PC-3 (cell line): Measurements from ENCODE around the gene CNTN1. TPM values are rescaled to one million over a fixed set of nuclear protein-coding genes. Genes with fewer than 3 reads are reported as not detected.

Experiments used
- ATAC-seq: fragments of 200-7000 bp; cut with Tn5 transposase; 2 replicates; pipeline ENCODE4 v1.9.1; 2020; ENCODE audit warnings: mild to moderate bottlenecking, moderate library complexity
- BruUV-seq: library from RNA; stranded (reverse); fragments of 400-500 nt; replicated peaks from 2 replicates; lab custom pipeline; 2021; lab: Mats Ljungman, UMichigan
- CTCF ChIA-PET: fragments of 300-600 bp; sonication (Branson Sonifier 250); formaldehyde crosslinking; loops from one replicate; lab custom pipeline; 2022; ENCODE audit warnings: antibody characterized with exemption; lab: Charles Lee
- POLR2A ChIA-PET: fragments of 300-600 bp; sonication (Branson Sonifier 250); formaldehyde crosslinking; loops from one replicate; lab custom pipeline; 2022; ENCODE audit warnings: antibody characterized with exemption; ENCODE audit not compliant: unreplicated experiment; lab: Charles Lee
- DNase-seq: peaks from one replicate; pipeline ENCODE4 v3.0.0-alpha.2; 2015
- H2AFZ ChIP-seq: fragments of 300-600 bp; sonication (generic); 2 replicates; pipeline ENCODE4 v1.6.0; 2016; ENCODE audit warnings: antibody characterized with exemption, low read length
- H3F3A ChIP-seq: fragments of 300-600 bp; sonication (generic); one replicate; pipeline ENCODE4 v1.6.0; 2017; ENCODE audit warnings: antibody characterized with exemption, low read length, control low read depth, mild to moderate bottlenecking; ENCODE audit not compliant: unreplicated experiment
- H3K27ac ChIP-seq: fragments of 300-600 bp; sonication (generic); 2 replicates; pipeline ENCODE4 v1.5.1; 2016; ENCODE audit warnings: mild to moderate bottlenecking, low read length
- H3K27me3 ChIP-seq: fragments of 300-600 bp; sonication (generic); 2 replicates; pipeline ENCODE4 v1.6.1; 2016; ENCODE audit warnings: low read length, mixed read lengths
- H3K36me3 ChIP-seq: fragments of 300-600 bp; sonication (generic); 2 replicates; pipeline ENCODE4 v1.6.1; 2016; ENCODE audit warnings: low read depth, mixed run types, low read length, mixed read lengths
- H3K4me1 ChIP-seq: fragments of 300-600 bp; sonication (generic); 2 replicates; pipeline ENCODE4 v1.5.1; 2016; ENCODE audit warnings: low read length; ENCODE audit not compliant: insufficient read depth
- H3K4me2 ChIP-seq: fragments of 300-600 bp; sonication (generic); 2 replicates; pipeline ENCODE4 v1.6.0; 2016; ENCODE audit warnings: low read length
- H3K4me3 ChIP-seq: fragments of 300-600 bp; sonication (generic); 2 replicates; pipeline ENCODE4 v1.5.1; 2016; ENCODE audit warnings: mild to moderate bottlenecking, low read length, mixed read lengths
- H3K79me2 ChIP-seq: fragments of 300-600 bp; sonication (generic); 2 replicates; pipeline ENCODE4 v1.6.1; 2017; ENCODE audit warnings: low read length, mixed read lengths
- H3K9ac ChIP-seq: fragments of 300-600 bp; sonication (generic); 2 replicates; pipeline ENCODE4 v1.6.0; 2016; ENCODE audit warnings: mild to moderate bottlenecking, low read length
- H3K9me2 ChIP-seq: fragments of 300-600 bp; sonication (generic); replicated peaks from 2 replicates; pipeline ENCODE4 v1.6.1; 2016; ENCODE audit warnings: mixed run types, low read length, mixed read lengths
- H3K9me3 ChIP-seq: fragments of 300-600 bp; sonication (generic); 2 replicates; pipeline ENCODE4 v1.6.1; 2016; ENCODE audit warnings: low read length, mixed read lengths
- H4K20me1 ChIP-seq: fragments of 300-600 bp; sonication (generic); 2 replicates; pipeline ENCODE4 v1.6.1; 2016; ENCODE audit warnings: low read length, mixed read lengths
- CTCF ChIP-seq: fragments of 300-600 bp; sonication (generic); conservative IDR thresholded peaks from 2 replicates; pipeline ENCODE4 v1.5.1; 2017; ENCODE audit warnings: antibody characterized with exemption, low read depth, mild to moderate bottlenecking, low read length
- EZH2 ChIP-seq: fragments of 300-600 bp; sonication (generic); IDR thresholded peaks from one replicate; pipeline ENCODE4 v1.6.1; 2017; ENCODE audit warnings: antibody characterized with exemption, mild to moderate bottlenecking, low read length; ENCODE audit not compliant: unreplicated experiment
- EZH2phosphoT487 ChIP-seq: fragments of 300-600 bp; sonication (generic); IDR thresholded peaks from 2 replicates; pipeline ENCODE4 v1.6.1; 2018; ENCODE audit warnings: mild to moderate bottlenecking, antibody characterized with exemption, low read length, borderline replicate concordance
- intact Hi-C: fragments of 100-400 bp; cut with micrococcal nuclease; formaldehyde crosslinking; loops from 2 replicates; pipeline ENCODE4 v1.9.0; 2023
- total RNA-seq: library from RNA; depleted of rRNA; stranded (reverse); fragments of >200 nt; gene quantifications from 2 replicates; pipeline ENCODE4 v1.2.3, GENCODE V29; 2014

The CNTN1 gene
- total RNA-seq, 1 experiment from 2014 or later, result not detected

- no peak for TF ChIP-seq EZH2phosphoT487
- no peak for TF ChIP-seq EZH2
- no peak for TF ChIP-seq CTCF
- no peaks in the 10 kb centered on the region for H3K9me2 ChIP-seq
- no peak overlapping the region for H3K4me3 ChIP-seq
- DNase-seq, result no peak
- H3K27ac ChIP-seq, result no peak overlapping the region
- no peaks in the 10 kb centered on the region for H3K36me3 ChIP-seq
- H4K20me1 ChIP-seq, result no peaks in the 10 kb centered on the region
- ChIA-PET CTCF (no interaction called here), POLR2A (no interaction called here)
- no peaks in the 10 kb centered on the region for H3F3A ChIP-seq
- ATAC-seq, result no peak
- H3K4me2 ChIP-seq, result no peak overlapping the region
- H3K9me3 ChIP-seq, result no peaks in the 10 kb centered on the region
- no peak overlapping the region for H3K9ac ChIP-seq
- no peaks in the 10 kb centered on the region for H3K27me3 ChIP-seq
- no TSS peak for BruUV-seq
- H3K79me2 ChIP-seq, result no peaks in the 10 kb centered on the region
- H3K4me1 ChIP-seq, result no peaks in the 10 kb centered on the region
- intact Hi-C loops, result no loop called here
- H2AFZ ChIP-seq, result no peak overlapping the region
These were observed 45.8 kb upstream of the CNTN1 start for GRCh38 chr12:40646456-40646855.

DNA sequence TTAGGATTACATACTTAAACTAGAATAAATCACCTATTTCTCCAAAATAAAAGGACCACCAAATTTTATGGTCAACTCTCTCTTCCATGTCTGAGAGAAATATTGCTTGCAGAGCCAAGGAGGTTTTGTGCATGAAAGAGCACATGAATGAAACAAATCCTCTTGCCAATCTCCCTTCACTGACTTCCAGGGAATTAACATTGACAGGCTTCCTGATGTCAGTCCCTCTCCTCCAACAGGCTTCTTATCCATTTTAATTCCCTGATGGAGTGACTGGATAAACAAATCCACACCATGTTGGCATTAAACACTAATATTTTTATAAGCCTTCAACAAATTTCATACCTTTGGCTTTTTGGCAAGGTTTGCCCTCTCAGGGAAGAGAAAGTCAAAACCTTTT is 45.3 kb upstream of the CNTN1 start:
- intact Hi-C loops, result no loop called here
- ATAC-seq (no peak), DNase-seq (no peak)
- TF ChIP-seq EZH2 (no peak), EZH2phosphoT487 (no peak), CTCF (no peak)
- ChIA-PET POLR2A (no interaction called here), CTCF (no interaction called here)
- Histone ChIP-seq H3K9ac (no peak overlapping the region), H4K20me1 (no peaks in the 10 kb centered on the region), H3K9me2 (no peaks in the 10 kb centered on the region), H3K9me3 (no peaks in the 10 kb centered on the region), H3K79me2 (no peaks in the 10 kb centered on the region), H3F3A (no peaks in the 10 kb centered on the region), H3K4me3 (no peak overlapping the region), H3K27ac (no peak overlapping the region), H3K4me1 (no peaks in the 10 kb centered on the region), H3K36me3 (no peaks in the 10 kb centered on the region), H3K27me3 (no peaks in the 10 kb centered on the region), H2AFZ (no peak overlapping the region), H3K4me2 (no peak overlapping the region)
- BruUV-seq, result no TSS peak

DNA sequence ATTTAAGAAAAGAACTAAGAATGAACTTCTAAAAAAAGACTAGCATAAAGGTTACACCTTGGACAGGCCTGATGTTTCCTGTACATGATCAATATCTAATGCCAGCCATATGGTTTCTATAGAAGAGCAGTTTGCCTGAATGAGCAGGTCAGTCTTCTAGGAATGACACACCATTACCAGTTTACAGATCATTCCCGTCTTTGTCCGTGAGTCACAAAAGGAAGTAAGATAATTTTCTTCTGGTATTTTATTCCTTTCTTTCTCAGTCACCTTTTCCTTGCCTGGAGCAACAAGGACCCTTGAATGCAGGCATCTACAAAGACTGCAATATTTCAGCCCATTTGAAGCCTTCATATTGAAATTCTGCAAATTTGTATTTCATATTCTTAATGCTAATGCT is 44.6 kb upstream of the CNTN1 start:
- no peak overlapping the region for H3K27ac ChIP-seq
- no peaks in the 10 kb centered on the region for H3F3A ChIP-seq
- H3K9me2 ChIP-seq, result no peaks in the 10 kb centered on the region
- H2AFZ ChIP-seq, result no peak overlapping the region
- no peak overlapping the region for H3K9ac ChIP-seq
- no peaks in the 10 kb centered on the region for H3K4me1 ChIP-seq
- BruUV-seq, result no TSS peak
- no peaks in the 10 kb centered on the region for H3K9me3 ChIP-seq
- no peaks in the 10 kb centered on the region for H3K36me3 ChIP-seq
- DNase-seq (peak; percentile 48), ATAC-seq (no peak)
- H3K4me2 ChIP-seq, result no peak overlapping the region
- ChIA-PET POLR2A (no interaction called here), CTCF (no interaction called here)
- H3K79me2 ChIP-seq, result no peaks in the 10 kb centered on the region
- no peak for TF ChIP-seq EZH2
- TF ChIP-seq EZH2phosphoT487, result no peak
- TF ChIP-seq CTCF, result no peak
- no peaks in the 10 kb centered on the region for H3K27me3 ChIP-seq
- no peaks in the 10 kb centered on the region for H4K20me1 ChIP-seq
- H3K4me3 ChIP-seq, result no peak overlapping the region
- intact Hi-C loops, result no loop called here
